Measurements from ENCODE around the gene RMDN2. TPM values are rescaled to one million over a fixed set of nuclear protein-coding genes. Genes with fewer than 3 reads are reported as not detected.

RMDN2 gene
- total and polyA plus RNA-seq, 12 donors, result 28.5 to 126 (median 55.9) TPM

GRCh38 chr2:37976411-37976810, 51.3 kb downstream of the RMDN2 start:
- H3K36me3 ChIP-seq (replicated peaks in 1 of 2), result no peaks in the 10 kb centered on the region
- no peak for DNase-seq
- 54 to 69% (median 65%) methylated on average over 1 of the region's 1 CpG for WGBS, 4 donors
- no peaks in the 10 kb centered on the region for H3K9me3 ChIP-seq (replicated peaks in 1 of 3)
- peaks cover 0 to 5% of the 10 kb centered on the region in 2 donors for H3K4me1 ChIP-seq (replicated peaks in 1 of 2)
- no peak overlapping the region for H3K27ac ChIP-seq
- H3K4me3 ChIP-seq, result no peak overlapping the region
- TF ChIP-seq POLR2A (IDR thresholded peaks at IDR 0.05), result no peak
- no peak for TF ChIP-seq CTCF (IDR thresholded peaks at IDR 0.05)
- no peaks in the 10 kb centered on the region for H3K27me3 ChIP-seq
- intact Hi-C loops (cut with DNase I), result loop anchor here in 1 of 2 donors (10.0 kb wide), 1 partner anchor 298 kb away; no protein-coding TSS in a partner anchor

- Histone ChIP-seq H3K36me3 (replicated peaks in 1 of 2) (no peaks in the 10 kb centered on the region), H3K4me1 (replicated peaks in 1 of 2) (peaks cover 3 to 6% of the 10 kb centered on the region in 2 donors), H3K27me3 (no peaks in the 10 kb centered on the region), H3K4me3 (no peak overlapping the region), H3K9me3 (replicated peaks in 1 of 3) (no peaks in the 10 kb centered on the region), H3K27ac (no peak overlapping the region)
- intact Hi-C loops (cut with DNase I), result loop anchor here in 1 of 2 donors (5.0 kb wide), 1 partner anchor 295 kb away; no protein-coding TSS in a partner anchor
- peak; percentile 60 to 87 (median 69) for DNase-seq
- WGBS, 4 donors, result 10 to 12% (median 11%) methylated on average over 3 of the region's 3 CpGs
- TF ChIP-seq POLR2A (IDR thresholded peaks at IDR 0.05) (no peak), CTCF (IDR thresholded peaks at IDR 0.05) (peak; percentile 61 to 86 (median 79))
Measured at GRCh38 chr2:37982147-37982582, 57.1 kb downstream of the RMDN2 start.

GRCh38 chr2:37982847-37983246, 57.8 kb downstream of the RMDN2 start:
- intact Hi-C loops (cut with DNase I), result loop anchor here in 1 of 2 donors (5.0 kb wide), 1 partner anchor 294 kb away; no protein-coding TSS in a partner anchor
- 76 to 82% (median 78%) methylated on average over 6 of the region's 6 CpGs for WGBS, 4 donors

GRCh38 chr2:37983719-37984118, 58.6 kb downstream of the RMDN2 start:
- Histone ChIP-seq H3K27me3 (no peaks in the 10 kb centered on the region), H3K4me1 (replicated peaks in 1 of 2) (peaks cover 3 to 6% of the 10 kb centered on the region in 2 donors), H3K36me3 (replicated peaks in 1 of 2) (no peaks in the 10 kb centered on the region), H3K27ac (no peak overlapping the region), H3K4me3 (no peak overlapping the region), H3K9me3 (replicated peaks in 1 of 3) (no peaks in the 10 kb centered on the region)
- DNase-seq, result no peak
- intact Hi-C loops (cut with DNase I), result loop anchor here in 1 of 2 donors (5.0 kb wide), 1 partner anchor 294 kb away; no protein-coding TSS in a partner anchor
- WGBS, 4 donors, result 93 to 97% (median 94%) methylated on average over 1 of the region's 1 CpG
- no peak for TF ChIP-seq POLR2A (IDR thresholded peaks at IDR 0.05)

More at GRCh38 chr2:37982847-37983246, 57.8 kb downstream of the RMDN2 start:
- H3K4me3 ChIP-seq, result no peak overlapping the region
- no peaks in the 10 kb centered on the region for H3K36me3 ChIP-seq (replicated peaks in 1 of 2)
- H3K27ac ChIP-seq, result no peak overlapping the region
- H3K27me3 ChIP-seq, result no peaks in the 10 kb centered on the region
- TF ChIP-seq POLR2A (IDR thresholded peaks at IDR 0.05), result no peak
- TF ChIP-seq CTCF (IDR thresholded peaks at IDR 0.05), result no peak
- H3K9me3 ChIP-seq (replicated peaks in 1 of 3), result no peaks in the 10 kb centered on the region
- no peak for DNase-seq
- peaks cover 3 to 6% of the 10 kb centered on the region in 2 donors for H3K4me1 ChIP-seq (replicated peaks in 1 of 2)

GRCh38 chr2:37984176-37984575, 59.1 kb downstream of the RMDN2 start:
- 91 to 97% (median 95%) methylated on average over 1 of the region's 1 CpG for WGBS, 4 donors
- Histone ChIP-seq H3K4me3 (no peak overlapping the region), H3K4me1 (replicated peaks in 1 of 2) (peaks cover 3 to 6% of the 10 kb centered on the region in 2 donors), H3K36me3 (replicated peaks in 1 of 2) (no peaks in the 10 kb centered on the region), H3K27me3 (no peaks in the 10 kb centered on the region), H3K27ac (no peak overlapping the region), H3K9me3 (replicated peaks in 1 of 3) (no peaks in the 10 kb centered on the region)
- TF ChIP-seq CTCF (IDR thresholded peaks at IDR 0.05) (no peak), POLR2A (IDR thresholded peaks at IDR 0.05) (no peak)
- intact Hi-C loops (cut with DNase I), result loop anchor here in 1 of 2 donors (5.0 kb wide), 1 partner anchor 293 kb away; no protein-coding TSS in a partner anchor
- no peak for DNase-seq
